ENCODE measurements around the gene DISC1.
"Not testable (repeated sequence)": the region's sequence is repeated elsewhere in the genome, so short reads cannot be mapped to it uniquely, and the experiment has no call there.

DISC1 gene

DNA sequence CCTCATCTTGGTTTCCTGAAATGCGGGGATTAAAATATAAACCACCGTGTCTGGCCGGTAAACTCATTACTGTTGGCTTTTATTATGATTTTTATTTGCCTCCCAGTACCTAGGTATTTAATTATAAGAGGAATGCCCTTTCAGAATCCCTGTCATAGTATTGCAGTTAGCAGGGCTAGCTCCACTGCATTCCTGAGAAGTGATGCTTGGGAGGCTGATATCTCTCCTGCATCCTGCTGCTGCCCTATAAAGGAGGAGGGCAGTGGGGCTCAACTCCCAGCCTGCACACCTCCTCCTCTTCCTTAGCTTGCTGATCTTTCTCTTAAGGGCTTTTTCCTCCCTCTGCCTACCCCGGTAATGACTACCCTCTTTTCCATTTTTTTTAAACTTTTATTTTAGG lies 19.9 kb upstream of the DISC1 start:
- no peak for DNase-seq

GRCh38 chr1:231610388-231610787 lies 16.2 kb upstream of the DISC1 start:
- DNase-seq = no peak

DNA sequence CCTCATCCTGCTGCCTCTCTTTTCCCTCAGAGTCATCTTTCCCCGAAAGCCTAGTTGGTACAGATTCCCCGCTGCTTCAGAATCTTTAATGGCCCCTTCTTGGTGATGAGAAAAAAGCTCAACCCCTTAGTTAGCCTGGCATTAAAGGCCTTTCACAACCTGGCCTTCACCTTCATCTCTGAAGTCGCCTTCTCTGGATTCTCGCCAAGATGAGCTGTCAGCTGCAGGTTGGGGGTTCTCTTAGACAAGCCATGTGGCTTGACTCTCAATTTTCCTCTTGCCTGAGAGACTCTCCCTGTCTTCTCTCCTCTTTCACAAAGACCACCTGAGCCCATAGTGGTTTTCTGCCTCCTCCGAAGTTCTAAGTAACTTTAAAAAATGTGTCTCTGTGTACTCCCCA lies 15.5 kb upstream of the DISC1 start:
- DNase-seq = no peak

DNA sequence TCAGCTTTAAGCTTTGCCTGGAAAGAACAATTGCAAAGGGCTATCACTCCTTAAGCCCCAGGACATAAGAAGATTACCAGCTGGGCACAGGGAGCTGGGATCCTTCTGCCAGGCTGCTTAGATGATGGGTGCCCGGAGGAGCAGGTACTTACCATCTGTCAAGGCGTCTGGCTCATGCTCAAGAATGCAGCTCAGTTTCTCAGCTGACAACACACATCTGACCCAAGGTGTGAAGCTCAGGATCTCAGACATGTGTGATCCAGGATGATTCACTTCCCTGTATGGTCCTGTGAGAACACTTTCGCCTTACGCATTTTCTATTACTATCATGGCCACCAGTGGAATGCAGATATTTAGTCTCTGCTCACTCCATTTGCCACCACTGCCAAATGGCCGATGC lies 14.7 kb upstream of the DISC1 start:
- DNase-seq = no peak

DNA sequence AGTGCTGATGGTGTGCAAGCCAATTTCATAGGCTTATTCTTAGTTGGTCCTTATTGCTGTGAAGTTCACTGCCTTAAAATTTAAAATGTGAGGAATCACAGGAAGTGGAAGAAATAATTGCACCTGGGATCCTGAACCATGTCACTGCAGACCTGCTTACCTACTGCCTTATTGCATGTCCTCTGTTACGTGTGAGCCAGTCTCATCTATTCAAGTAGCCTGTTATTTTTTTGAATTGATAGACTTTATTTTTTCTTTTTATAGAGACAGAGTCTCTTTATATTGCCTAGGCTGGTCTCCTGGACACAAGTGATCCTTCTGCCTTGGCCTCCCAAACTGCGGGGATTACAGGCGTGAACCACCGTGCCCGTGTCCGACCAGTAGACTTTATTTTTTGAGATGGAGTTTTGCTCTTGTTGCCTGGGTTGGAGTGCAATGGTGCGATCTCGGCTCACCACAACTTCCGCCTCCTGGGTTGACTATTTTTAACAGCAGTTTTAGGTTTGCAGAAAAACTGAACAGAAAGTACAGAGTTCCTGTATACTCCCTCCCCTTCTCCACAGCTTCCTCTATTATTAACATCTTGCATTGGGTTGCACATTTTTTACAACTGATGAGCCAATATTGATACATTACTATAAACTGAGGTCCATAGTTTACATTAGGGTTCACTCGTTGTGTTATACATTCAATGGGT lies 14.0 kb upstream of the DISC1 start:
- DNase-seq = peak; percentile 38 to 45

DNA sequence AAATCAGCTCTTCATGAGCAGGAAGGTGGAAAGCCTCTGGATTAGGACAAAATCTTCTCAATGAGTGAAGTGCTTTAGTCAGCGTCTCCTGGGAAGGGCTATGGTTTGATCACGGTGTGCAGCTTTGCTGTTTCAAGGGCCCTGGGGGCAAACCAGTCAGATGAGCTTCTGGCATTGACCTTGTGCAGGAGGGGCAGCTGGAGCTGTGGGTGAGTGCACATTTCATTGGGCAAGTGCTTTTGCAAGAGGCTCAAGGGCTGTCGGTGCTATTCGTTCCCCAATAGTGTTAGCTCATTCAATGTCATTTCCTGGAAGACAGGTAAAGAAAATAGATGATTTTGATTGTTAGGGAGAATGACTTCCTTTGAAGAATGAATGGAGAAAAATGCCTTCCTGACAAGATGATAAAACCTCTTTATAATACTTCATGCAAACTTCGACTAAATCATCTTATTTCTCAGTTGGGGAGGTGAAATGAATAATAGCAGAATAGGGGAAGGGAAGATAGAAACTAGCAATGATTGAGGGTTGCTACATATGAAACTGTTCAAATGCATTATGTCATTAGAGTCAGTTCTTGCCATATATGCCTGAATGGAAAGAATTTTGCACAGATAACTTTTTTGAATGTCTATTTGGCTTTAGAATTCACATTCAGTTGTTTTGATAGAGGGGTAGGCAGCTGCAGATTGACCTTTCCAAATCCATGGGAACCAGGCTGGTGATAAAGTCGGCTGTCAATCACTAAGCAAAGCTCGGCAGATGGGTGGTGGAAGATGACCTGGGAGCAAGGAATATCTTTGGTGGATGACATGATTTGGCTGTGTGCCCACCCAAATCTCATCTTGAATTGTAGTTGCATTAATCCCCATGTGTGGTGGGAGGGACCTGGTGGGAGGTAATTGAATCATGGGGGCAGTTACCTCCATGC lies 12.9 kb upstream of the DISC1 start:
- no peak for DNase-seq

DNA sequence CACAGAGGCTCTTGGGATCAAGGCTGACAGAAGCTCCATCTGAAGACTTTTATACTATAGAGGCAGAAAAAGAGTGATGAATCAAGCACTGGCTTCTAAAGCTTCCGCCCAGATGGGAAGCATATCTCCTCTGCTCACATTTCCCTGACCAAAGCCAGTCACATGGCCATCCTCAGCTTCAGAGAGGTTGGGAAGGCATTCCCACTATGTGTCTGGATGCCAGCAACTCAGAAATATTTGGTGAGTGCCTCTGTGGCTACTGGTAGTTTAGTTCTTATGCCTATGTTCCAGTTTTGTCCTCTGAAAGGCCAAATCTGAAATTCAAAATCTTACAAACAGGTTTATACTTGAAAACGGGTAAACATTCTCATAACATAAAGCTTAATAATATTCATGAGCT lies 9.9 kb upstream of the DISC1 start:
- DNase-seq = no peak

- DNase-seq = no peak
Observed at GRCh38 chr1:231618609-231619256, 7.9 kb upstream of the DISC1 start.

- no peak for DNase-seq
Observed at GRCh38 chr1:231619257-231619634, 7.3 kb upstream of the DISC1 start.

DNA sequence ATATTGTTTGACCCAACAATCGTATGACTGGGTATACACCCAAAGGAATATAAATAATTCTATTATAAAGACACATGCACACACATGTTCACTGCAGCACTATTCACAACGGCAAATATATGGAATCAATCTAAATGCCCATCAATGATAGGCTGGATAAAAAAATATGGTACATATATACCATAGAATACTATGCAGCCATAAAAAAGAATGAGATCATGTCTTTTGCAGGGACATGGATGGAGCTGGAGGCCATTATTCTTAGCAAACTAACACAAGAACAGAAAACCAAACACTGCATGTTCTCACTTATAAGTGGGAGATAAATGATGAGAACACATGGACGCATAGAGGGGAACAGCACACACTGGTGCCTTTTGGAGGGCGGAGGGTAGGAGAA lies 1.5 kb upstream of the DISC1 start:
- DNase-seq = not testable (repeated sequence)

DNA sequence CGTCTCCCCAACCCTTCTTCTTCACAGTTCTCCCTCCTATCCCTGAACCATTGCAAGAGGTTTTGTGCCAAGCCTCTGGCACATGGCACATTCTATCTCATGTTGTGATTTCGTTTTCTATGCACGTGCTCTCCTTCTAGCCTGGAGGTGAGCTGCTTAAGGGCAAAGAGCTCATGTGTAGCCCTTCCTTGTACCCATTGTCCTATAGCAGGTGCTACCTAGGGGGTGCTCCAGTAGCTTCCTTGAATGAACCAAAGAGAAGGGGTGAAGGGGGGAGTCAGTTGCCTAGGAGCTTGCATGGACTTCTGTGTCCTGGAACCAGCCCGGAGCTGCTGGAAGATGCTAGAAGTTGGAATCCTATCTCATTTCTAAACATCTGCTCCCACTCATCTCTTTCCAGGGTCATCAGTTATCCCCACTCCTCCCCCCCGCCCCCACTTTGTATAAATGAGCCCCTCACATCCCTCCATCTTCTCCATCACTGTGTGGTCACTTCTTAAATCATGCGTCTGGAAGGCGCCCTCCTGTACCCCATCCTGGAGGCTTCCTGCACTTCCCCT lies 535 bp upstream of the DISC1 start:
- DNase-seq = no peak

DNA sequence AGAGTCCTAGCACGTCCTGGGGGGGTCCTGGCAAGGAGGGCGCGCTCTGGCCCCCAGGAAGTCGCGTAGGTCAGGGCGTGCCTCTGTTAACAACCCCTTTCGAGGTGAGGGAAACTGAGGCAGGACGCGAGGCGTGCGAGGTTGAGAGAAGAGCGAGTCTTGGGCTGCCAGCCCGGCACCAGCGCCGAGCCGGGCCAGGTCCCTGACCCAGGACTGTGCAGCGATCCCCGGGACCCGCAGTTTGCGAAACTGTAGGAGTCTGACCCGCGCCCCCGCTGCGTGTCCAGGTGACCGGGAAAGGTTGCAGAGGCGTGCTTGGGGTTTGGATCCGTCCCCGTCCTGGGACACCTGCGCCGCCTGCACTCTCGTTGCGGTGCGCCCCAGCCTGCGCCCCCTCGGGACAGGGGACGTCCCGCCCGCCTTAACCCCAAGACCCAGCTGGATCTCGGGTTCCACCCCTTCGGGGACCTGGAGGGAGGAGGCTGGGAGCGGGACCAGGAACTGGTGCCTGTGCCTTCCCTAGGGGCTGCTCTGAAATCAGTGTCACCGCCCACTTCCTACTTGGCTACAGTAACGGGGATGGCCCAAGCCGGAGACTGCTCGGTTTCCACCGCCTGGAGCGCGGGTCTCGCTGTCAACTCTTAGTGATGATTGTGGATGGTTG lies 493 bp downstream of the DISC1 start:
- DNase-seq = peak; percentile 38 to 57

DNA sequence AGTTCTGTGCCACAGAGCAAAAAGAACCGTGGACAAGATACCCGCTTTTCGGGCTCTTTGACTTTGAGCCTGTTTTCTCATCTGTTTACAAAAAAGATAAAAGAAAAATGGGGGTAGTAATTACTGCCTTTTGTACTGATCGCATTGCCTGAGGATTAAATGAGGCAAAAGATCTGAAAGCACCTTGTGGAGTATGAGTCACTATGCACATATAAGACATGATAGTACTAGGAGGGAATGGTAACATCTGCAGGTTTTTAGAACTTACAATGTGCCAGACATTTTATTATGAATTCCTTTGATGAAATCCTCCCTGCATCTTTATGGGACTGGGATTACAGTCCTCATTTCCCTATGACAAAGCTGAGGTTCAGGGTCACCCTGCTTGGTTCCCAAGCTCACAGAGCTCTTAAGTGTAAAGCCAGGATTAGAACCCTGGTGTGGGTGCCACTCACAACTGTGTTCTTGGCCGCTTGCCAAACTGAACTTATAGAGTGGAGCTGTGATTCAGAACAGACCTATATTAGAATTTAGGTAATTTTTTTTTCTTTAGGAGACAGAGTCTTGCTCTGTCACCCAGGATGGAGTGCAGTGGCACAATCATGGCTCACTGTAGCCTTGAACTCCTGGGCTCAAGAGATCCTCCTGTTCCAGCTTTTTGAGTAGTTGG lies 1.8 kb downstream of the DISC1 start:
- DNase-seq = peak; percentile 64 to 68

GRCh38 chr1:231629132-231629531 lies 2.5 kb downstream of the DISC1 start:
- DNase-seq = peak in 1 of 2 donors; percentile 32

GRCh38 chr1:231630558-231631205 lies 4.1 kb downstream of the DISC1 start:
- no peak for DNase-seq

DNA sequence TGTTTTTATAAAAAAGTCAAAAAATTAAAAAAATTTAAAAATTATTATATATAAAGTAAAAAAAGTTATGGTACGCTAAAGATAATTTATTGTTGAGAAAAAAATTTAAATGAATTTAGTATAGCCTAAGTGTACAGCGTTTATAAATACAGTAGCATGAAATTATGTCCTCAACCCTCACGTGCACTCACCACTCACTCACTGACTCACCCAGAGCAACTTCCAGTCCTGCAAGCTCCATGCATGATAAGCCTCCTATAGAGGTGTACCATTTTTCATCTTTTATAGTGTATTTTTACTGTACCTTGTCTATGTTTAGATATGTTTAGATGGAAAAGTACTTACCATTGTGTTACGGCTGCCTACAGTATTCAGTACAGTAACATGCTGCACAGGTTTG lies 5.1 kb downstream of the DISC1 start:
- no peak for DNase-seq

GRCh38 chr1:231632119-231632518 lies 5.5 kb downstream of the DISC1 start:
- no peak for DNase-seq

DNA sequence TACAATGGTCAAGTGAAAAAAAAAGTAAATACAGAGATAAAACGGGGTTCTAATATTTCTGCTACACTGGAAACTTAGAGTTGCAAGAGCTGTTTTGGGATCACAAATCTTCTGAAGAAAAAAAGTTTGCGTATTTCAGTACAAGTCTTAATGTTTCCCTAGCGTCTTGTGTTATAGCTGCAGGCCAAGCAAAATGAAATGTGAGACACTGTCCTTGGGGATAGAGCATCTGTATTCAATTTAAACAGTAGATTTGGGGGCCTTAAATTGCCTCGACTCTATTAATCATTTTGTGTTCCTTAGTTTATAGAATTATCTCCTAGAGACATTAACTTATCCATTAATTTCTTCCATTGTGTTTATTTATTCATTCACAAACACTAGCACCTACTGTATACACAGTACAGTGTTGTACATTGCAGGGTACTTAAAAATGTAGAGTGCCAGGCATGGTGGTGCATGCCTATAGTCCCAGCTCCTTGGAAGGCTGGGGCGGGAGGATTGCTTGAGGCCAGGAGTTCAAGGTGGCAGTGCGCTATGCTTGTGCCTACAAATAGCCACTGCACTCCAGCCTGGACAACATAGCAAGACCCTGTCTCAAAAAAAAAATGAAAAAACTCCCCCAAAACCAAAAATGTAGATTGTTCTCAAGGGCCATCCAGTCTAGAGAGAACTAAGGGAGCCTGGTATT lies 7.9 kb downstream of the DISC1 start:
- no peak for DNase-seq

DNA sequence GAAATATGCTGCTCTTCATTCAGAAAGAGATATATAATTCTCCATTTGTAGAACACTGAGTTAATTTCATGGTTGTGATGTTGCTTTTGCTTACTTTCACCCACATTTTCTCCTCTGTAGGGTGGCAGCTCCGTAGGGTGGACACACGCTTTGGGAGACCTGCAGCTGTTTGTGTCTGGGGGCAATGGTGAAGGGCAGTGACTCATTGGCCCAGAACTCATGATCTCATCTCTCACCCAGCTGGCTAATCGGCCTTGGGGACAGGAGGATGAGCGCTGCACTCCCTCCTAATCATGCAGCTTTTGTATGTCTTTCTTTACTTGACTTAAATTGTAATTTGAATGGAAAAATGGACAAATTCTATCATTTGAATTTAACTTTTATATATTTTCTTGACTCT lies 9.6 kb downstream of the DISC1 start:
- no peak for DNase-seq

DNA sequence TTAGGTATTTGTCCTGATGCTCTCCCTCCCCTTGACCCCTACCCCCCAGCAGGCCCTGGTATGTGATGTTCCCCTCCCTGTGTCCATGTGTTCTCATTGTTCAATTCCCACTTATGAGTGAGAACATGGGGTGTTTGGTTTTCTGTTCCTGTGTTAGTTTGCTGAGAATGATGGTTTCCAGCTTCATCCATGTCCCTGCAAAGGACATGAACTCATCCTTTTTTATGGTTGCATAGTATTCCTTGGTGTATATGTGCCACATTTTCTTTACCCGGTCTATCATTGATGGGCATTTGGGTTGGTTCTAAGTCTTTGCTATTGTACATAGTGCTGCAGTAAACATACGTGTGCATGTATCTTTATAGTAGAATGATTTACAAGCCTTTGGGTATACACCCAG lies 10.3 kb downstream of the DISC1 start:
- not testable (repeated sequence) for DNase-seq

DNA sequence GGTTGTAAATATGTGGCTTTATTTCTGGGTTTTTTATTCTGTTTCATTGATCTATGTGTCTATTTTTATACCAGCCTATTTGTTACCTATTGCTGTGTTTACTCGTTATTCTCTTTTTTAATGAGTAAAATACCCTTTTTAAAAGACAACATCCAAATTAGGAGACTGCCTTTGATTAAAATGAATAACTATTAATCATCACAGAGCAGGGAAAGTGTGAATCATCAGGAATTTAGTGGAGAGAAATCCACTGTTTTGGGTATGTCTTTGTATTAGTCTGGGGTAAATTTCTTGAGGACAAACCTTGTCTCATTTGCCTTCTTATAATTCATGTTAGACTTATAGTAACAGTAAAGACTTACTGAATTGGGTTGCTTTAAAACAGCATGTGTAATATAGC lies 12.1 kb downstream of the DISC1 start:
- no peak for DNase-seq
